Ectodermal cell (in vitro differentiated cells): Measurements from ENCODE around the gene NEO1.
"Not testable (repeated sequence)": the region's sequence is repeated elsewhere in the genome, so short reads cannot be mapped to it uniquely, and the experiment has no call there.

ENCODE experiments used
- H3K27ac ChIP-seq: 2 replicates; pipeline ENCODE4 v1.7.0; 2013; ENCODE audit warnings: mild to moderate bottlenecking, low read depth, low read length; ENCODE audit not compliant: insufficient read depth, poor library complexity, severe bottlenecking
- H3K27me3 ChIP-seq: 2 replicates; pipeline ENCODE4 v1.7.0; 2013; ENCODE audit warnings: mild to moderate bottlenecking, low read length; ENCODE audit not compliant: insufficient read depth, control insufficient read depth, poor library complexity, severe bottlenecking
- H3K36me3 ChIP-seq: one replicate; pipeline ENCODE4 v1.7.0; 2013; ENCODE audit warnings: low read length; ENCODE audit not compliant: control insufficient read depth, insufficient read depth
- H3K4me1 ChIP-seq: one replicate; pipeline ENCODE4 v1.7.0; 2013; ENCODE audit warnings: low read length; ENCODE audit not compliant: control insufficient read depth, insufficient read depth
- H3K4me3 ChIP-seq: 2 replicates; pipeline ENCODE4 v1.7.0; 2013; ENCODE audit warnings: low read depth, low read length, control low read depth; ENCODE audit not compliant: insufficient read depth
- H3K9me3 ChIP-seq: 2 replicates; pipeline ENCODE4 v1.7.0; 2013; ENCODE audit warnings: mild to moderate bottlenecking, low read length, moderate library complexity; ENCODE audit not compliant: control insufficient read depth
- WGBS, 2 experiments: methylation state at CpG; one replicate each; pipeline ENCODE4 v1.1.7; 2013; ENCODE audit warnings: missing lambda C conversion rate in 2 of 2; 5-methylcytosine and 5-hydroxymethylcytosine counted together

NEO1 gene

GRCh38 chr15:73291441-73291840 lies 239.2 kb downstream of the NEO1 start:
- Histone ChIP-seq H3K36me3 (peaks cover 21% of the 10 kb centered on the region), H3K4me3 (no peak overlapping the region), H3K4me1 (no peaks in the 10 kb centered on the region), H3K27ac (no peak overlapping the region), H3K9me3 (no peaks in the 10 kb centered on the region), H3K27me3 (no peaks in the 10 kb centered on the region)
- WGBS, 2 experiments, result 95 to 100% methylated on average over 1 of the region's 1 CpG

GRCh38 chr15:73293773-73294172 lies 241.5 kb downstream of the NEO1 start:
- Histone ChIP-seq H3K4me1 (no peaks in the 10 kb centered on the region), H3K36me3 (peaks cover 26% of the 10 kb centered on the region), H3K4me3 (no peak overlapping the region), H3K27ac (no peak overlapping the region), H3K9me3 (no peaks in the 10 kb centered on the region), H3K27me3 (no peaks in the 10 kb centered on the region)
- 96 to 98% methylated on average over 4 of the region's 4 CpGs for WGBS, 2 experiments

GRCh38 chr15:73295630-73296286 lies 243.5 kb downstream of the NEO1 start:
- no peak overlapping the region for H3K27ac ChIP-seq
- H3K27me3 ChIP-seq, result no peaks in the 10 kb centered on the region
- 94% methylated on average over 6 of the region's 6 CpGs for WGBS, 2 experiments
- no peaks in the 10 kb centered on the region for H3K4me1 ChIP-seq
- H3K9me3 ChIP-seq, result no peaks in the 10 kb centered on the region
- H3K36me3 ChIP-seq, result peaks cover 24% of the 10 kb centered on the region
- H3K4me3 ChIP-seq, result no peak overlapping the region

GRCh38 chr15:73296609-73297353 lies 244.5 kb downstream of the NEO1 start:
- peaks cover 29% of the 10 kb centered on the region for H3K36me3 ChIP-seq
- 95 to 97% methylated on average over 9 of the region's 9 CpGs for WGBS, 2 experiments
- no peaks in the 10 kb centered on the region for H3K4me1 ChIP-seq
- no peaks in the 10 kb centered on the region for H3K27me3 ChIP-seq
- H3K9me3 ChIP-seq, result no peaks in the 10 kb centered on the region
- no peak overlapping the region for H3K4me3 ChIP-seq
- H3K27ac ChIP-seq, result no peak overlapping the region

GRCh38 chr15:73298522-73299245 lies 246.4 kb downstream of the NEO1 start:
- Histone ChIP-seq H3K9me3 (no peaks in the 10 kb centered on the region), H3K36me3 (peaks cover 29% of the 10 kb centered on the region), H3K4me3 (no peak overlapping the region), H3K4me1 (no peaks in the 10 kb centered on the region), H3K27me3 (no peaks in the 10 kb centered on the region), H3K27ac (no peak overlapping the region)
- WGBS, 2 experiments, result 94 to 96% methylated on average over 7 of the region's 7 CpGs

DNA sequence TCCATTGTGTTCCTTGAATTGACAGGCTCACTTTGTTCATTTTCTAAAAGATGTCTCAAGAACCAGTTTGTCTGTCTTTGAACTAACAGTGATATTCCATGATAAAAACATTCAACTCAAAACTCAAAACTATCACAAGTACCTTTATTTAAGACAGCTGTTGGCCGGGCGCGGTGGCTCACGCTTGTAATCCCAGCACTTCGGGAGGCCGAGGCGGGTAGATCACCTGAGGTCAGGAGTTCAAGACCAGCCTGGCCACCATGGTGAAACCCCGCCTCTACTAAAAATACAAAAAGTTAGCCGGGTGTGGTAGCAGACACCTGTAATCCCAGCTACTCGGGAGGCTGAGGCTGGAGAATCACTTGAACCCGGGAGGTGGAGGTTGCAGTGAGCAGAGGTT lies 248.0 kb downstream of the NEO1 start:
- WGBS, 2 experiments, result 92 to 94% methylated on average over 11 of the region's 11 CpGs
- not testable (repeated sequence) for H3K4me1 ChIP-seq, H3K9me3 ChIP-seq, H3K27ac ChIP-seq, H3K27me3 ChIP-seq, H3K4me3 ChIP-seq
- H3K36me3 ChIP-seq, result peaks cover 26% of the 10 kb centered on the region

DNA sequence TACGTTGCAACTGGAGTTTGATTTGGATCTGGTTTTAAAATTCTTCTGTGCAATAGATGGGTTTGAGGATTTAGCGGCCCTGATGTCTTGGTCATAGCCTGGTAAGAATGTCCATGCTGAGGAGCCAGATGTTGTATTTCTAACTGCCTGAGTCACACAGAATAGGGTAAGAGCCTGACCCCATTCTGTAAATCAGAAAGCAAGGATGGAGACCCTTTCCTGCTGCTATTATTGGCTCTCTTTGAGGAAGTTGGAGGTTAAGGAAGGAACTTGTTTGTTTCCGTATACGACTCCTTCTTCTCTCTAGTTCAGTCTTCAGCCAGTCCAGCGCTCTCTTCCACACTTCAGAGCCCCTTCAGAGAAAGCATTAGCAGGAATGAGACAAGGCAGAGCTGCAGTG lies 251.4 kb downstream of the NEO1 start:
- Histone ChIP-seq H3K4me3 (no peak overlapping the region), H3K27me3 (no peaks in the 10 kb centered on the region), H3K9me3 (no peaks in the 10 kb centered on the region), H3K4me1 (no peaks in the 10 kb centered on the region), H3K36me3 (peaks cover 19% of the 10 kb centered on the region), H3K27ac (no peak overlapping the region)
- WGBS, 2 experiments, result 95 to 96% methylated on average over 5 of the region's 5 CpGs

- H3K36me3 ChIP-seq, result peaks cover 12% of the 10 kb centered on the region
- H3K27me3 ChIP-seq, result no peaks in the 10 kb centered on the region
- H3K4me3 ChIP-seq, result no peak overlapping the region
- 72 to 73% methylated on average over 12 of the region's 12 CpGs for WGBS, 2 experiments
- H3K27ac ChIP-seq, result no peak overlapping the region
- H3K9me3 ChIP-seq, result no peaks in the 10 kb centered on the region
- no peaks in the 10 kb centered on the region for H3K4me1 ChIP-seq
These were observed 253.3 kb downstream of the NEO1 start for GRCh38 chr15:73305331-73306211.

DNA sequence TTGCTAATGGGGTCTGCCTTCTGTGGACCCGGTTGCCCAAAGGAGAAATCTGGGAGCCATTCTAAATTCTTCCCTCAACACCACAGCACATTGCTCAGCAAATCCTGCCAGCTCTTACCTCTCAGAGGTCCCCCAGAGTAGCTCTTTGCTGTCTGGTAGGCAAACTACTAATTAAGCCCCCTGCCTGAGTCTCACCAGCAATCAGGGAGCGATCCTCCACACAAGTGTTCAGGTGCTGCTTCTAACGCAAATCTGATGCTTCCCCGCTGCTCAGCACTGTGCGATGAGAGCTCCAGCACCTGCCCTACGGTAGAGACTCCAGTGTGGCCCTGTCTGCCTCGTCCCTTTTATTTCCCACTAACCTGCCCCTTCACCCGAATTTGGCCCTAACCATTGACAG lies 256.0 kb downstream of the NEO1 start:
- Histone ChIP-seq H3K36me3 (no peaks in the 10 kb centered on the region), H3K9me3 (no peaks in the 10 kb centered on the region), H3K27ac (no peak overlapping the region), H3K4me3 (no peak overlapping the region), H3K4me1 (no peaks in the 10 kb centered on the region), H3K27me3 (no peaks in the 10 kb centered on the region)
- WGBS, 2 experiments, result 88 to 92% methylated on average over 8 of the region's 8 CpGs
